Activated T-helper 2 cell treated with anti-CD3 and anti-CD28 coated beads, Interferon-gamma antibody, Interleukin-2, Interleukin-4, amounts not matched to agents 10 μg/mL and 5 μg/mL and 100 μg/mL, durations not matched to agents 14 hours and 24 hours and 36 hours (primary cell): ENCODE results near the gene HHLA2. TPM values are rescaled to one million over a fixed set of nuclear protein-coding genes. Genes with fewer than 3 reads are reported as not detected.
"Not testable (repeated sequence)": the region's sequence is repeated elsewhere in the genome, so short reads cannot be mapped to it uniquely, and the experiment has no call there.

Experiments used
- DNase-seq: peaks from one replicate; pipeline ENCODE4 v3.0.0; 2021; ENCODE audit warnings: low spot score
- H3K27ac Mint-ChIP-seq: one replicate; pipeline ENCODE4 v1.8.0; 2021; ENCODE audit warnings: mixed read lengths
- H3K27me3 Mint-ChIP-seq: one replicate; pipeline ENCODE4 v1.8.0; 2021; ENCODE audit warnings: low read depth, mixed read lengths
- H3K36me3 Mint-ChIP-seq: one replicate; pipeline ENCODE4 v1.8.0; 2021; ENCODE audit warnings: low read depth, mixed read lengths
- H3K4me1 Mint-ChIP-seq: one replicate; pipeline ENCODE4 v1.8.0; 2021; ENCODE audit warnings: low read depth, mixed read lengths
- H3K4me3 Mint-ChIP-seq: one replicate; pipeline ENCODE4 v1.8.0; 2021; ENCODE audit warnings: low read depth, mild to moderate bottlenecking, moderate library complexity, mixed read lengths
- H3K9me3 Mint-ChIP-seq: one replicate; pipeline ENCODE4 v1.8.0; 2021; ENCODE audit warnings: mixed read lengths
- intact Hi-C: fragments of 100-400 bp; cut with micrococcal nuclease; formaldehyde crosslinking; loops from one replicate; pipeline ENCODE4 v1.15.1; 2023
- total RNA-seq: library from RNA; stranded (reverse); gene quantifications from 2 replicates; pipeline ENCODE4 v1.2.3, GENCODE V29; 2022

The HHLA2 gene
- total RNA-seq, 1 donor from 2014 or later = 0.66 TPM

DNA sequence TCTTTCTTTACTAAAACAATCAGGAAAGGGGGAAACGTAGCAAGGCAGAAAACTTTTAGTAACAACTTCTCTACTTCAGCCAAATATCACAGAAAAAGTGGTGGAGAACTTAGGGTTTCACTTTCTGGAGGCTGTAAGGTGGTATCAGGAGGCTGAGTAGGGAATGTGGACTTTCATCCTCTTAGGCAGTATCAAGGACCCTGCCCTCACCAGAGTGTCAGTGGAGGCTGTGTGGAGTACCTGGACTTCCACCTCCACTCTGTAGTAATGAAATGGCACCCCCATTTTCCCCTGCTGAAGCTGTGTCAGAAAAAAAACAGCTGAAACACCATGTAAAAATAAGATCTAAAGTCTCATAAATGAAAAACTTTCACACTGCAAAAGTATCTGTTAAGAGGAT lies 11.2 kb upstream of the HHLA2 start:
- no peak overlapping the region for H3K4me3 Mint-ChIP-seq
- no peak for DNase-seq
- no peak overlapping the region for H3K27ac Mint-ChIP-seq
- H3K36me3 Mint-ChIP-seq = peaks cover 13% of the 10 kb centered on the region
- H3K9me3 Mint-ChIP-seq = peaks cover 17% of the 10 kb centered on the region
- no peaks in the 10 kb centered on the region for H3K27me3 Mint-ChIP-seq
- H3K4me1 Mint-ChIP-seq = peaks cover 11% of the 10 kb centered on the region
- intact Hi-C loops = no loop called here

DNA sequence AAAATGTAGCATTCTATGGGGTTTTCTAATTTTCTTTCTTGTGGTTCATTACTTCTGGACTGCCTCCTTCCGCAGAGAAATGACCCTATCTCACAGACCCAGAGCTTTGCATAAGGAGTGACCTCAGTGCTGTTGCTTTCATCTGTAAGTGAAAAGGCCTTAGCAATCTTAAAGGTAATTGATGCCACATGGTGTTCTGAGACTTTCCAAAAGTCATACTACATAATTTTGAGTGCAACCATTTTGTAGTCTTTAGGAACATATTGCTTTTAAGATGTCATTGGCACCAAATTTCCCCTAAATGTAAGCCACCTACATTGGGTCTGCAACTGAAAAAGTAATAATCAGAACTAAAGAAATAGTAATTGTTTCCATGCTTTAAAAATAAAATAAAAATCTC lies 9.2 kb upstream of the HHLA2 start:
- H3K27ac Mint-ChIP-seq = no peak overlapping the region
- H3K4me3 Mint-ChIP-seq = no peak overlapping the region
- intact Hi-C loops = no loop called here
- no peak for DNase-seq
- H3K27me3 Mint-ChIP-seq = no peaks in the 10 kb centered on the region
- H3K36me3 Mint-ChIP-seq = peaks cover 22% of the 10 kb centered on the region
- H3K9me3 Mint-ChIP-seq = peaks cover 26% of the 10 kb centered on the region
- peaks cover 25% of the 10 kb centered on the region for H3K4me1 Mint-ChIP-seq

DNA sequence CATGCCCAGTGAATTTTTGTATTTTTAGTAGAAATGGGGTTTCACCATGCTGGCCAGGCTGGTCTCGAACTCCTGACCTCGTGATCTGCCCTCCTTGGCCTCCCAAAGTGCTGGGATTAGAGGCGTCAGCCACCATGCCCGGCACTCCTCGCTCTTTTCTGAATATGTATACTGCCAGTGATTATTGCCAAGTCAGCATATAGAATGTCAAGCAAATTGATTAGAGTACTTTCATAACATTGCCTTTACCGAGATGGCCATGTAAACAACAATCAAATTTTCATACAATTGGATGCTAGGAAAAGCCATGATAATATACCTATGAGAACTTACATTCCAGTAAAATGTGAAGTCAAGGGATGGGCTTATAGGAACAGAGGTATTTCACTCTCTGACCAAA lies 8.2 kb upstream of the HHLA2 start:
- Mint-ChIP-seq H3K36me3 (peaks cover 22% of the 10 kb centered on the region), H3K4me1 (peaks cover 35% of the 10 kb centered on the region), H3K9me3 (peaks cover 26% of the 10 kb centered on the region)
- H3K27ac Mint-ChIP-seq, H3K27me3 Mint-ChIP-seq, intact Hi-C loops, H3K4me3 Mint-ChIP-seq, DNase-seq: not testable (repeated sequence)

DNA sequence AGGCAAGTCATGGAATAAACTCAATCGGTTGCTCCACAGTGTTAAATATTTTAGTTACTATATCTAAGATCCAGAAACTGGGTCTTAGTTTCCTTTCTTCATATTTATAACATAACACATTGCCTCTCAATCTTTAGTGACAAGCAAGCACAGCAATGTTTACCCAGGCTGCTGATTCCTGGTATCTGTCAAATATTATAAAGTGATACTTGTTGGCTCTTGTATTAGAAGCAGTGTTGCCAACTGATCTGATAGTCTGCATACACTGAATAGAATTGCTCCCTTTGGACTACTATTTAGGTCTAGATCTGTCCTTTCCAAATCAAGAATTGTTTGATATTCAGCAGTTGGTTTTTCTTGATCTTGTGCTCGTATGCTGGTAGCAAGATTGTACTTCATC lies 7.2 kb upstream of the HHLA2 start:
- Mint-ChIP-seq H3K36me3 (peaks cover 22% of the 10 kb centered on the region), H3K9me3 (peaks cover 26% of the 10 kb centered on the region), H3K4me1 (peaks cover 44% of the 10 kb centered on the region), H3K27me3 (no peaks in the 10 kb centered on the region), H3K27ac (no peak overlapping the region), H3K4me3 (no peak overlapping the region)
- intact Hi-C loops = no loop called here
- DNase-seq = no peak

DNA sequence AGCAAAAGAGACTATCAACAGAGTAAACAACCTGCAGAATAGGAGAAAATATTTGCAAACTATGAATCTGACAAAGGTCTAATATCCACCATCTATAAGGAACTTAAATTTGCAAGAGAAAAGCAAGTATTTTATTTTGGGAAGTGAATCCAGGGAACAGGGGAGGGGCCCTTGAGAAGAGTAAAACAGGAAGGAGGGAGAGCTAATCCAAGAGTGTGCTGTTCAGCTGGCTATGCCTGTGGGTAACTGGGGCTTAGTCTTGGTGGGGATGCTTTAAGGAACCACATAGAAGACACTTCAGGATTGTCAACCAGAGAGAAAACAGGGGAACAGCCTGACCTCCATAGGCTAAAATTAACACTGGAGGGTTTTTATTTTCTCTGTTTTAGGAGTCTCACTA lies 3.9 kb upstream of the HHLA2 start:
- Mint-ChIP-seq H3K9me3 (peaks cover 18% of the 10 kb centered on the region), H3K36me3 (peaks cover 18% of the 10 kb centered on the region), H3K27ac (peak overlapping the region; percentile 80), H3K27me3 (no peaks in the 10 kb centered on the region), H3K4me1 (peaks cover 60% of the 10 kb centered on the region), H3K4me3 (peak overlapping the region; percentile 27)
- no peak for DNase-seq
- intact Hi-C loops = loop anchor here (5.0 to 10.0 kb wide), 4 partner anchors 185 to 545 kb away; partner anchors contain the start of genes CIP2A and DZIP3

DNA sequence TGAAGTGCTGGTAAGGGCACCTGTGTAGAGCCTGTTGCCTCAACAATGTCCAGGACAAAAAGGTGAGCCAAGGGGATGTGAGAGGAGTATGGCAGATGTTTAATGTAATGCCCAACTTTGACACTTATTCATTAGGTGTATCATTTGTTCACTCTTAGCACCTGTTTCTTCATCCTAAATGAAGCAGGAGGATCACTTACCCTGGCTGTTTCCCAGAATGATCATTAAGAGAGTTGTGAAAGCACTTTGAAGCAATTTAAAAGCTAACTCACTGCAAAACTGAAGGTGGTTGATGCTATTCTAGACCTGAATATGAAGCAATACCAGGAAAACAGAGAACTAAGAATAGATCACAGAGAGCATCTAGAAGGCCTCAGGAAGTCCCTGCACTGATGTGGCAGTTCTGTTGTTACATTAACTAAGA lies 3.4 kb upstream of the HHLA2 start:
- Mint-ChIP-seq H3K27ac (peak overlapping the region; percentile 80), H3K27me3 (no peaks in the 10 kb centered on the region), H3K4me1 (peaks cover 60% of the 10 kb centered on the region), H3K9me3 (peaks cover 18% of the 10 kb centered on the region), H3K36me3 (peaks cover 18% of the 10 kb centered on the region), H3K4me3 (no peak overlapping the region)
- no peak for DNase-seq
- intact Hi-C loops = loop anchor here (1.0 to 10.0 kb wide), 7 partner anchors 8 to 544 kb away; partner anchors contain the start of genes CIP2A, DZIP3 and IFT57

DNA sequence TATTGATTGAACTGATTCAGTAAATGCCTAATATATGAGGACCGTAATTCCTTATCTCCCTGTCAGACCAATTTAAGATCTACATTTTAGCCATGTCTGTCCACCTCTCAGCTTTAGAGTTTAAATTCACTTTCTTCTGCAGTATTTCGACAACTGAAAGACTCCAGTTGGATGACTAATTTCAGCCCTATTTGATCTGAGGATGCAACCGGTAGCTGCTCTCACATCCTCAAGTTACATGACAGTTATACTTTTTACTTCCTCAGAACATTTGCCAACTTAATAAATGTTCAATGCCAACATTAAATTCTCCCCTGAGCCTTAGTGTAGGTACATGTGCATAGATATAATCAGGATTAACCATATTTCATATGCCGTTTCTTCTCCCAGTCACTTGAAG lies 2.5 kb upstream of the HHLA2 start:
- peak overlapping the region; percentile 80 for H3K27ac Mint-ChIP-seq
- no peaks in the 10 kb centered on the region for H3K27me3 Mint-ChIP-seq
- peaks cover 15% of the 10 kb centered on the region for H3K36me3 Mint-ChIP-seq
- intact Hi-C loops = loop anchor here (1.0 to 10.0 kb wide), 7 partner anchors 7 to 543 kb away; partner anchors contain the start of genes CIP2A, DZIP3 and IFT57
- no peak for DNase-seq
- H3K4me1 Mint-ChIP-seq = peaks cover 60% of the 10 kb centered on the region
- H3K9me3 Mint-ChIP-seq = peaks cover 18% of the 10 kb centered on the region
- H3K4me3 Mint-ChIP-seq = peak overlapping the region; percentile 34

DNA sequence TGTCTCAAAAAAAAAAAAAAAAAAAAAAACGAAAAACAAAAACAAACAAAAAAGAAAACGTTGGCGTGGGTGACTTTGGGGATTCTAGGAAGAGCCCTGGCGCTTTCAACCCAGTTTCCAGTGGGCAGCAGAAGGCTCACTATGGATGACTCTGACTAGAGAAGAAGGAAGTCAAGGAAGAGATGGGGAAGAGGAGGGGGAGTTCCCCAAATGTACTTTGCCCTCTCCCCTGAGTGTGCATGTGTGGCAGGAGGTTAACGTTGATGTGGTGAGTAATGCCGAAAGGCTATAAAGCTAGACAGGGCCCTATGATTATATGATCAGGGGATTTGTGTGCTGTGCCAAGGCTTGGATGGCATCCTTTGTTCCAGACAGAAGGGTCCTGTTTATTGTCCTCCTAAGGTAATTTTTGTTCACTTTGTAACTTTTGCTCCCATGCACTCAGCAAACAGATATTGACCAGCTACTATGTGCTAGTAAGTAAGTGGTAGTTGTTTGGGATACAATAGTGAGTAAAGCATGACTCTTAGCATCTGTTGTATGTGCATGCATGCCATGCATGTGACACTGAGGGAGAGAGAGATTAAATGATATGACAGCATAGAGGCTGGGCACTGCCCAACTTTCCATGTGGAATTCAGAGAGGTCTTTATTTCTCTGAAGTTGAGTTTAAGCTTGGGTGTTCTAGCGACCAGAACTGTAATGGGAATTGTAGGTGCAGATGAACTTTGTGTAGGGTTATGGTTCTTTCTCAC lies 750 bp upstream of the HHLA2 start:
- no peaks in the 10 kb centered on the region for H3K27me3 Mint-ChIP-seq

DNA sequence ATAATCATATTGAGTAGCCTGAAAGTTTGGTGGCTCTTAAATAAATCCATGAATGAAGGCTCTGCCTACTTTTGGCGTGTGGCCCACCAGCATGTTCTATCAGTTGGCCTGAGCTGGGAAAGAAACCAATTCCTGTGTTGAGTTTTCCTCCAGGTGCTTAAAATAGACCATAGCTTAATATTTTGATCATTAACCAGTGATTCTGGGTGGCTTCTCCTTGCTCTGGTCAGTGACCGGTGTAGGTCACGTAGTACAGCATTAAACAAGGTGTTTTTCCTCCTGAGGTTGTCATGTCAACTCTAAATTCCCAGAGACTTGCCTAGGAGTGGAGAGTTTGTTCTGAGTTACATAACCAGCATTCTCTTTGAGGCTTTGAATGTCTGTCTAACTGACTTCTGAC lies 1.3 kb downstream of the HHLA2 start:
- Mint-ChIP-seq H3K4me3 (no peak overlapping the region), H3K9me3 (no peaks in the 10 kb centered on the region), H3K4me1 (peaks cover 73% of the 10 kb centered on the region), H3K27ac (no peak overlapping the region), H3K27me3 (no peaks in the 10 kb centered on the region), H3K36me3 (no peaks in the 10 kb centered on the region)
- intact Hi-C loops = loop anchor here (2.0 to 10.0 kb wide), 3 partner anchors 163 to 423 kb away; partner anchors contain the start of genes CIP2A and DZIP3
- DNase-seq = no peak

More for the DNA sequence above, 750 bp upstream of the HHLA2 start:
- no peak for DNase-seq
- H3K4me3 Mint-ChIP-seq = no peak overlapping the region
- H3K4me1 Mint-ChIP-seq = peaks cover 73% of the 10 kb centered on the region
- peaks cover 15% of the 10 kb centered on the region for H3K9me3 Mint-ChIP-seq
- peaks cover 13% of the 10 kb centered on the region for H3K36me3 Mint-ChIP-seq
- intact Hi-C loops = loop anchor here (1.0 to 10.0 kb wide), 5 partner anchors 93 to 421 kb away; partner anchors contain the start of genes CIP2A and DZIP3
- peak overlapping the region; percentile 30 for H3K27ac Mint-ChIP-seq

DNA sequence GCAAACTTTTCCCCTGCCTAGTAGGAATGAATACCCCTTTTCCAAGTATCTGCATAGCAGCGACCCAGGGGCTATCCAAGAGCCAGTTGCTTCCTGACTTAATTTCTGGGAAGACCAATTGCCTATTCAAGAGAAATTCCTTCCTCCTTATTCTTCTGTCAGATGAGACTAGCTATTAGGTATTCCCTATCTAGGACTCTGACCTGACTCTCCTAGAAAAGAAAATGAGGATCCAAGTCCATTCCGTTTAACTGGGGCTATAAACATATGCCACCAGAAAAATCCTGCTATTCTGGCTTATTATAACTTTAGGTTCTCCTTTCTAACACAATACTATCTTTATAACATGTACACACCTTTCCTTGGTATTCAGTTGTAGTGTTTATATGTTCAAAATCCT lies 1.7 kb downstream of the HHLA2 start:
- Mint-ChIP-seq H3K27me3 (no peaks in the 10 kb centered on the region), H3K36me3 (peaks cover 2% of the 10 kb centered on the region), H3K4me1 (peaks cover 73% of the 10 kb centered on the region), H3K27ac (no peak overlapping the region), H3K4me3 (no peak overlapping the region), H3K9me3 (no peaks in the 10 kb centered on the region)
- intact Hi-C loops = loop anchor here (10.0 kb wide), 2 partner anchors 287 to 423 kb away; partner anchors contain the start of genes CIP2A and DZIP3
- DNase-seq = no peak

DNA sequence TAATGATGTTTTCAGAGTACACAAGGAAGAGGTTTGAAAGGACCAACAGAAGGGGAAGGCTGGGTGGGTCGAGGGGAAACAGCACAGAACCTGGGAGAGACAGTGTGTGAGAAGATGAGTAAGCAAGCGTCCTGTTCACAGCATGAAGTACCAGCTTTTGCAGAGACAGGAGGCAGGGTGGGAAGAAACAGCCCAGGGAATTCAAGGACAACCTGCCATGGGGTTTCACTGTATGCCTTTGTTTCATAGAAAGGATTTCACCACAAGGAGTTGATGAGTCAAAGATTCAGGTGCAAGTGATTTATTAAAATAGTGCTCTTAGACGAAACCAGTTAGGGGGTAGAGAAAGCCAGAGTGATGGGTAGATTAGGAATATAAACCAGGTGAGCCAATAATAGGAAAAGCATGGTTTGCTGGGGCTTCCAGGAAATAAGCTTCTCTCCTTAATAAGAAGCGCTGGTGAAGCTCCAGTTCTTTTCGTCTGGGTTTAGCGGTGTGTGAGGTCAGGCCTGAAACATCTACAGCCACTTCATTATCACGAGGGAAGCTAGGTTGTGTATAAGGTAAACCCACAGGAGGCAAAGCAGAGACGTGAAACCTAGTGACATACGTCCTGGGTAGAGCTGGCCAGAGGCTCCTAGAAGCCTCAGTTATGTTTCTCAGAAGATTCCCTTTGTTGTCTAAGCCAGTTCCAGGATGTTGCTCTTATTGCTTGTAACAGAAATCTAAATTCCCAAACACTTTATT lies 3.9 kb downstream of the HHLA2 start:
- no peak for DNase-seq
- H3K27me3 Mint-ChIP-seq = no peaks in the 10 kb centered on the region
- H3K4me3 Mint-ChIP-seq = no peak overlapping the region
- H3K9me3 Mint-ChIP-seq = no peaks in the 10 kb centered on the region
- peaks cover 3% of the 10 kb centered on the region for H3K36me3 Mint-ChIP-seq
- H3K4me1 Mint-ChIP-seq = peaks cover 60% of the 10 kb centered on the region
- intact Hi-C loops = loop anchor here (2.0 to 5.0 kb wide), 3 partner anchors 42 to 358 kb away; no protein-coding TSS in a partner anchor
- no peak overlapping the region for H3K27ac Mint-ChIP-seq

DNA sequence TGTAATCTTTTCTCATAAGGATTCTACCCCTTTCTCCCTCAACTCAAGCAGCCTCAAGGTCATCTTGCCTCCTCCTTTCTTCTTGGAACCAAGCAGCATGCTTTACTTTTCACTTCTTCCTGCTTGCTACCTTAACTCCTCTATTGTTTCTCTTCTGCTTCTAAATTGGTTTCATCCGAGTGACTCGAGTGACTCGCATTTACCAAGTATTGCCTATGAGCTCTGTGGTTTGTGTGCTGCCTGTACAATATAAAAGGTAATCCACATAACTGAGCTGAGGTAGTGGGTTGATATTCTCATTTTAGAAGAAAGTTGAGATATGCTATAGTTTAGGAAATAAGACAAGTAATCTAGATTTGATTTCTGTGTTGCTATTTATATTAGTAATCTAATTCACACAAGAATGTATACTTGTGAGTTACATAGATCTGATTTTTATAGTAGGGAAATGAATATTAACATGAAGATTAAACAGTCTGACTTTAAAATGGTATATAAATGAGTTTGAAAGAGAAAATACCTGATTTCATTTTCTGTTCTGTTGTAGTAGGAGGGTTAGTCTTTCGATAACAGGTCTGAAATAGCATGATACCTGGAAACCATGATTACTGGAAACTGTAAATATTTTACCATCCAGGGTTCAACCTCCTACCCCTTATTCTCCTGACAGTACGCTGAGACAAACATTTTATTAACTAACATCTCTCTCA lies 5.5 kb downstream of the HHLA2 start:
- Mint-ChIP-seq H3K36me3 (peaks cover 3% of the 10 kb centered on the region), H3K9me3 (no peaks in the 10 kb centered on the region), H3K27me3 (no peaks in the 10 kb centered on the region), H3K4me3 (peak overlapping the region; percentile 37), H3K4me1 (peaks cover 50% of the 10 kb centered on the region), H3K27ac (peak overlapping the region; percentile 81)
- no peak for DNase-seq
- intact Hi-C loops = loop anchor here (1.0 to 5.0 kb wide), 5 partner anchors 9 to 360 kb away; no protein-coding TSS in a partner anchor
